Subcutaneous adipose tissue (tissue), 4 donors: ENCODE results near the gene QSOX1. TPM values are rescaled to one million over a fixed set of nuclear protein-coding genes. Genes with fewer than 3 reads are reported as not detected.

ENCODE experiments used
- total RNA-seq, 4 donors: library from RNA; depleted of rRNA; stranded (reverse); fragments of >200 nt; gene quantifications; one replicate each; pipeline ENCODE4 v1.1.0, GENCODE V29; 2016
- TF ChIP-seq, protein P1 (sequence below): fragments of 450-650 bp; IDR thresholded peaks from one replicate; pipeline ENCODE4 v1.5.1; 2016; ENCODE audit warnings: low read depth, mild to moderate bottlenecking, control low read depth, antibody characterized with exemption, moderate library complexity

QSOX1 gene
- total RNA-seq, 4 donors from 2014 or later, result 16.8 to 71.4 (median 49.7) TPM

DNA sequence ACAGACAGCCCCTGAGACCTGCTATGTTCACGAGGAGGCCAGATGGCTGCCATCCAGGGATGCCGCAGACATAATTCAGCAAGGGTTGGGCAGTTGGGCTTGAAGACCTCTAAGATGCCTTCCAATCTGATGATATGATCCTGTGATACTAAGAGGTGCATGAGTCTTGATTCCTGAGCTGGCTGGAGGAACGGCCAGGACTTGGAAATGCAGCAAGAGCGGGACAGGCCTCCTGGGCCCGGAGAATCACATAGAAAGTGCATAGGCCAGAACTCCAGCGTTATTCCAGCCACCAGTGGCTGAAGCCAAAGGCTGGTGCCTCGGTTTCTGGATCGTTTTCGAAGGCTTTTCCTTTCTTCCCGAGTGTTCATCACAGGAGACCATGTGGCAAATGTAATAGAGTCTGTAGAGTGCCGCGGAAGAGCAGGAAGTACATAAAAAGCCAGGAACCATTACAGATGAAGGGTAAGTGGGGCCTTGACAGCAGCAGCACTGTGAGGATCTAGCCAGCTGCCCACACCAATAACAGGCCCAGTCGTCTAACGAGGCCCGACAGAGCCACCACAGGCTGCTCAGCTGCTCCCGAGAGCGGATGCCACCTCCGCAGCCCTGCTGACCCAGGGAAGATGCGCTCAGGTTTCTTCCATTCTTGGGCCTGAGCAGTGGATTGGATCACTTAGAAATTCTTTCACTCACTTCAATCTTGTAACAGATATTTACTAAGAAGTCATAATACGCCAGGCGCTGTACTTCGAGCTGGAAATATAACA, 61.4 kb downstream of the QSOX1 start:
- TF ChIP-seq, protein P1, sequence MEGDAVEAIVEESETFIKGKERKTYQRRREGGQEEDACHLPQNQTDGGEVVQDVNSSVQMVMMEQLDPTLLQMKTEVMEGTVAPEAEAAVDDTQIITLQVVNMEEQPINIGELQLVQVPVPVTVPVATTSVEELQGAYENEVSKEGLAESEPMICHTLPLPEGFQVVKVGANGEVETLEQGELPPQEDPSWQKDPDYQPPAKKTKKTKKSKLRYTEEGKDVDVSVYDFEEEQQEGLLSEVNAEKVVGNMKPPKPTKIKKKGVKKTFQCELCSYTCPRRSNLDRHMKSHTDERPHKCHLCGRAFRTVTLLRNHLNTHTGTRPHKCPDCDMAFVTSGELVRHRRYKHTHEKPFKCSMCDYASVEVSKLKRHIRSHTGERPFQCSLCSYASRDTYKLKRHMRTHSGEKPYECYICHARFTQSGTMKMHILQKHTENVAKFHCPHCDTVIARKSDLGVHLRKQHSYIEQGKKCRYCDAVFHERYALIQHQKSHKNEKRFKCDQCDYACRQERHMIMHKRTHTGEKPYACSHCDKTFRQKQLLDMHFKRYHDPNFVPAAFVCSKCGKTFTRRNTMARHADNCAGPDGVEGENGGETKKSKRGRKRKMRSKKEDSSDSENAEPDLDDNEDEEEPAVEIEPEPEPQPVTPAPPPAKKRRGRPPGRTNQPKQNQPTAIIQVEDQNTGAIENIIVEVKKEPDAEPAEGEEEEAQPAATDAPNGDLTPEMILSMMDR, result no peak

DNA sequence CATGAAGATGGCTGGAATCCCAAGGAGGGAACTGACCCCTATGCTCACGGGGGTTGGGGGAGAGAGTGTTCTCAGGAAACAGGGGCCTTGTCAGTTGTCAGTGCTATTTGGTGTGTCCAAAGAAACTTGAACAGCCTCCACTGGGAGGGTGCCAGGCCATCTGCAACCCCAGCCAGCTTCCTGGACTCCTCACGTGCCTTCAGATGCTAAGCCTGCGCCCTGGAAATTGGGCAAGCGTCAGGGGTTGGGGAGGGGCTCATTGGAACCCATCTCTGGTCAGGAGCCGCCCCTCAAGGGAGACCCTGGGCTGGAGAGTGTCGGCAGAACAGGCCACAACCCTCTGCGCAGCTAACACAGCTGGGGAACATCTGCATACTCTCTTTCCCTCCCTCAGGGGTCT, 62.3 kb downstream of the QSOX1 start:
- TF ChIP-seq, protein P1, result no peak

DNA sequence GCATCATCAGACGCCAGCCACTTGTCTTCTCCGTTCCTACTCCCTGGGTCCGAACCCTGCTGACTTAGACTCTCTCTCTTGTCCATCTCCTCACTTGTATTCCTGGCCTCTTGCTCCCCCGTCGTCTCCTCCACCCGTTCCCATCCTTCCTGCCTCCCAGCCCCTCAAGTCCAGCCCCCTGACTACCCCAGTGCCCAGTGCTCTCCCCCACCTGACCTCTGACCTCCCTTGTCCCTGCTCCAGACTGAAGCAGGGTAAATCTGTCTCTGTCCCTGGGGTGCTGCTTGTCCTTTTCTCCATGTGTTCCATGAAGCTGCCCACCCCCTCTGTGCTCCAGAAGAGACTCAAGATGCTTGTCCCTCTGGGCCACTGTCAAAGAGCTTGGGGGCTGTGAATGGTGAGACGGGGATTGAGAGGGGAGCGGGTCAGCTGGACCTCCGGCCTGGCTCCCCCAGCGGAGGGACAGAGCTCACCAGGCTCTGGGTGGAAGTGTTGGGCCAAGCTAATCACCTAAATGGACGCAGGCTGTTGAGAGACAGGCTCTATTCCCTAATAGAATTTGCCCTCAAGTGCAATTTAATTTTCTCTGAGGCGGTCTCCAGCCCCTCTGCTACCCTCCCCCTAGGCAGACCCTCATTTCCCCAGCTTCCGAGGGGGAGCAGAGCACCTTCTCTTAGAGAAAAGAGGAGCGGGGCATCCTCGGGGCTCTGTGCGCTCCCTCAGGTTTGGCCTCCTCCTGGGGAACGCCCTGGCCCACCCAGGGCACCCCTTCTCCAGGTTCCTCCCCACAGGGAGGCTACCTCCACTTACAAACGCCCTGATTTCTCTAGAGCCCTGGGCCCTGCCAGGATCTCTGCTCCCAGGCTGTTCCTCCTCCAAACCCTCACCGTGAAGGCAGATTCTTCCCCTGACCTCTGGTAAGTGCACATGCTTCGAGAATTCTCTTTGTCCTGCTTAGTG, 64.4 kb downstream of the QSOX1 start:
- TF ChIP-seq, protein P1, result no peak

DNA sequence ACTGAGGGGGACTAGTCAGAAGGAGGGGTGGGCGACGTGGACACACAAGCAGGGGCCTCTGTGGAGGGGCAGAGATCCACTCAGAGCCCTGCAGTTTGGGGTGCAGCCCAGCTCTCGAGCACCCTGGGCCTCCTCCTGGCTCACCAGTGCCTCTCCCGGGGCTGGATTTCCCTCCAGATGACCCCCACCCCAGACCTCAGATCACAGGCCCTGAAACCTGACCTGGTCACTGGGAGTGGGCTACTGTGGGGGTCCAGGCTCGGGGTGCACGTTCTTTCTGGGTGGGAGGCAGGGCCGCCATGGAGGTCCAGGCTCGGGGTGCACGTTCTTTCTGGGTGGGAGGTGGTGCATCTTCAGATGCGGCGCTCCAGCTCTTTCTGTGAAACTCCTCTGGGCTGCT, 65.1 kb downstream of the QSOX1 start:
- TF ChIP-seq, protein P1, result no peak

DNA sequence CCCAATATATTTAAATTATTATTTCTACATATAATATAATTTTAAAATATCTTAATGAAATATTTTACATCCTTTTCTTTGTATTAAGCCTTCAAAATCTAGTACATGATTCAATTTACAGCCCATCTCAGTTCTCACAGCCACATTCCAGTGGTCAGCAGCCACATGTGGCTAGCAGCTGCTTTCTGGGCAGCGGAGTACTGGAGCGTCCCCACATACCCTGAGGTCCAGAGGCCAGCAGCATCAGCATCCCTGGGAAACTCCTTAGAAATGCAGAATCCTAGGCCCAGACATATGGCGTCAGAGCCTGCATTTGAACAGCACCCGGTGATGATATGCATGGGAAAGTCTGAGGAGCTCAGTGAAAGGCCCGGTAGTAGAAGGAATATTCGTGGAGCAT, 66.8 kb downstream of the QSOX1 start:
- TF ChIP-seq, protein P1, result no peak

DNA sequence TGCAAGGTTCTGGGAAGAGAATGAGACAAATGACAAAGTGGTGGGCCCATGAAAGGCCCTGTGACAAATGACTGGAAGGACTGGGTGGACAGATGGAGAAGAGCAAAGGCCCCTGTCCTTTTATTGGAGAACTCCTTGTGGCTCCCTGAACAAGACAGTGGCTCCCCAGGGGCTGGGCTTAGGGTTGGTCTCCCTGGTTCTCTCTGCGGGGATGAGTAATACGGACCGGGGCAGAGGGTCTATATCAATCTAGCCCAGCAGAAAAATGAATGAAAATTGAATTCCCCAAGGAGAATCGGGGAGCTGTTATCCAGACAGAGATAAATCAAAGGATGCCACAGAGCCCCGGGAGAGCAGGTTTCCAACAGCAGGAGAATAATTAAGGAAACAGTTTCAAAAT, 70.2 kb downstream of the QSOX1 start:
- TF ChIP-seq, protein P1, result no peak

DNA sequence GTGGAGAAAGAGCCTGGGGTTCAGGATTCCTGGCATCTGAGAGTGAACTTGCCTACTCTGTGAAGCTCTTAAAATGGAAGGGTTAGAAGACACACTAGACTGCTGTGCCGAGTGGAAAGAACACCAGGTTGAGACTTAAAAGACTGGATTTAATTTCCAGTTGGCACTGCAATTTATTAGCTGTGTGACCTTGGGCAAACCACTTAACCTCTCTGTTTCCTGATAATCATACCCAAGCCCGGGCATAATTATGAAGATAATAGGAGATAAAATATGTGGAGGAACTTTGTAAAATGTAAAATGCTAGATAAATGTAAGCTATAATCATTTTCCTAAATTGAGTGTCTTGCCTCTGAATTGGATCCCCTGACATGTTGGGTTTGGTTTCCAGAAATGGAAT, 70.7 kb downstream of the QSOX1 start:
- TF ChIP-seq, protein P1, result no peak
